ENCODE measurements around the gene URM1.
"Not testable (repeated sequence)": the region's sequence is repeated elsewhere in the genome, so short reads cannot be mapped to it uniquely, and the experiment has no call there.

Gene URM1

DNA sequence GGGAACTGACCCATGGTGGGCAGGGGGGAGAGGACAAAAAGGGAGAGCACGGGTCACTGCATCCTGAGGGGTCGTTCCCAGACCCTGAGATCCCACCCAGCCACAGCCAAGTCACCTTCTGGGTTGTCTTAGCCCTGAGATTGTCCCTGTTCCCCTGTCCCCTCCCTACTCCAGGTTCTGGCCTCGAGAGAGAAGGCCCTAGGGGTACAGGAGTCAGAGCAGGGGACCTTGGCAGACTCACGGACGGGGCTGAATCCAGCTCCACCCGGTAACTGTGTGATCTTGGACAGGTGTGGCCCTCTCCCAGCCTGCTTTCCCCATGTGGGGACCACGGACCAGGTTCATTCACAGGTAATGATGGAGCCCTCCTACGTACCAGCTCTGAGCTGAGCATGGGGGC is 38.3 kb downstream of the URM1 start:
- DNase-seq (ENCODE audit: low read depth), result no peak

DNA sequence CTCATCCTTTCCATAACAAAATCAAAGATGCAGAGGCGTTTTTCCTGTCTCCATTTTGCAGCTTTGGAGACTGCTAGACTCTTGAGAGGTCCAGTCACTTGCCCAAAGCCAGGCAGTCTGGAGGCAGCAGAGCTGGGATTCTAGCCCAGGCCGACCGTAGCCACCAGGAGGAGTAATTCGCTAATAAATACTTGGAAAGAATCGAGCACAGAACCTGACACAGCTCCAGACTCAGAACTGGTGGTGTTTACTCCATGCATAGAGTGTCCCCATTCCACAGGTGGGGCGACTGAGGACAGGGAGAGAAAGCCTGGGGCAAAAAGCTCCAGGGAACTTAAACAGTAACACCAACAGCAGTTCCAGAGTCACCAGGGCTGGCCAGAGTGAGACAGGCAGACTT is 38.8 kb downstream of the URM1 start:
- DNase-seq (ENCODE audit: low read depth), result no peak

DNA sequence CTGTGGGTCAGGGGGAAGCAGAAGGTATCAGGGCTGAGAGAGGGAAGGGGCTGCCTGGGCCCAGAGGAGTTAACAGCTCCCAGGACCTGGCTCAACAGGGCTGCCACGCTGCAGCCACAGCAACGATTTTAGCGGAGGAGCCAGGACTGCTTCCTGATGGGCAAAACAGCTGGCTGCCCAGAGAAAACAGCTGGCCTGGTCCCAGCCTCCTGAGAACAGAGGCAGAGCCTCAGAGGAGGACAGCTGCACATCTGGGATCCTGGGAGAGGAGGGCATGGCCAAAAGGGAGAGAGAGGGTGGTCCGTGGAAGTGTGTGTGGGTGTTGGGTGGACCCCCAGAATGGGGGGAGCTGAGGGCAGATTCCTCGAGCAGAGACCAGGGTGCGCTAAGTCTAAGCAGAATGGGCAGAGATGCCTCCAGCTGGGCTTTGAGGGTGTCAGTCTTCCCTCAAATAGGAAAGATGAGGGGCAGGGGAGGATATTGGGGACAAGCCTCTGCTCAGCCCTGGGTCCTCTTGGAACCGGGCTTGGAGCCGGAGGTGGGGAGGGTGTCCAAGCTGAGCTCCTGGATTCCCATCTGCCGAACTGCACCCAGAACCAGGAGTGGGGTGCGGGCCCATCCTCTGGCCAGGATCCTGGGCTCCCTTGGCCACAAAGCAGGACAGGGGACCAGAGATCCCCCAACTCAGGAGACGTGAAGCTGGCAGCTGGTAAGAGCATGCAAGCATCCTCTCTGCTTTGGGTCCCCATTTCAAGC is 40.4 kb downstream of the URM1 start:
- DNase-seq (ENCODE audit: low read depth), result no peak

DNA sequence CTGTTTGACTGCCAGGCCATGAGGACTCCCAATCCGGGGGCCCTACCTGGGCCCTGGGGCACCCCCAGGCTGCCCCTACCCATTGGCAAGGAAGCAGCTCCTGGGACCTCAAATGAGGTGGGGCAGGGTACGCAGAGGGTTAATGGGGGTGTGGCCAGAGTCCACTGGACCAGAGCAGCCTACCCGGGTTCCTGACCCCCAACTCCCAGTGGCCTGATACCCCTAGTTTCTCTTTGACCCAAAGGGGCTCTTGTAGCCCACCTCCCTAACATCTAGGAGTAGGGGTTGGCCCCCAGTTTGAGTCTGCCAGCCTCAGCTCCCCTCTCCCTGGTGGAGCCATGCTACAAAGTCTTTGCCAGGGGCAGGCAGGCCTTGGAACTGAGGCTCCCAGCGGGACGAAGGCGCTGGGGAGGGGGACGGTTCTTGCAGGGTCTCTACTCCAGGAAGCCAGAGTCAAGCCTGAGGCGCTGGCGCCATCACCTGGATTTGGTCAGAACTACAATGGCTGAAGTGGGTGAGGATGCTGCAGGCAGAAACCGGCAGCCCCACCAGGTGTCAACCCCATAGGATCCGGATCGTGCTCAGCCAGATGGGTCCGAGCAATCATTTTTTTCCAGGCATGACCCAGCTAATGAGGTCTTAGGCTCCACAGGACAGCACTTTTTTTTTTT is 41.1 kb downstream of the URM1 start:
- no peak for DNase-seq (ENCODE audit: low read depth)

DNA sequence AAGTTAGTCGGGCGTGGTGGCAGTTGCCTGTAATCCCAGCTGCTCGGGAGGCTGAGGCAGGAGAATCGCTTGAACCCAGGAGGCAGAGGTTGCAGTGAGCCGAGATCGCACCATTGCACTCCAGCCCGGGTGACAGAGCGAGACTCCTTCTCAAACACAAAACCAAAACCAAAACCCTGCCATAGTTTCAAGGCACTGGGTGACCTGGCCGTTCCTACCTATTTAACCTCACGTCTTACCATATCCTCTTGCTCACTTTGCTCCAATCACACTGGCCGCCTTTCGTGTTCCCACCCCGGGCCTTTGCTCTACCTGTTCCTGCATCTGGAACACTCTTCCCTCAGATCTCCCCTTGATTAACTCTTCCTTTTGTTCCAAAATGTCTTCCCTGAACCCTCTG is 42.6 kb downstream of the URM1 start:
- DNase-seq (ENCODE audit: low read depth), result not testable (repeated sequence)

DNA sequence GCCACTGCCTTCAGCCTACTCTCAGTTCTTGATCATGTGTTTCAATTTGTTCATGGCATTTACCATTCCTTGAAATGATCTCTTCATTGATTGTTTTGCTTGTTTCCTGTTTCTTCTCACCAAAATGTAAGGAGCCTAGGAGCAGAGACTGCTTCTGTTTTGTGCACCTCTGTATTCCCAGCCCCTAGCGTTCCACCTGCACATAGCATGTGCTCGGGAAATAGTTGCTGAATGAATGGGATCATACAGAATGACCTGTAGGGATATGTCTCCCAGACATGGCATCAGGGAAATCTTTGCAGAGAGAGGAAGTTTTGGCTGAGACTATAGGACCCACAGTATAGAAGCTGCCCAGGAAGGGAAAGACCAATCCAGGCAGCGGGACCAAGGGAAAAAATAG is 43.3 kb downstream of the URM1 start:
- DNase-seq (ENCODE audit: low read depth), result no peak

DNA sequence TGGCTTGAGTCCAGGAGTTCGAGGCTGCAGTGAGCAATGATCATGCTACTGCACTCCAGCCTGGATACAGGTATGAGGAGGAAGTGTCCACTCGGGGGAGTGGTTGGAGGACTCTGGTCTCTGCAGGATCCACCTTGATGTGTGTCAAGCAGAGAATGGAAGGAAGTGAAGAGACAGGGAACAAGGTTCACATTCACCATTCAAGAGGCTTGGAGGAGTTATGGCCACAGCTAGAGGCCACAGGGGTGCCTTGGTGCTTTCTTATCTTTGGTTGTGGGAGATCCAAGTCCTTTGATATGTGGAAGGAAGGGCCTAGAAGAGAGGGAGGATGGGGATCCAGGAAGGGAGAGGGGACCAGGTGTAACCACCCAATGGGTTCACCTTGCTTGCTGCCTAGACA is 44.1 kb downstream of the URM1 start:
- DNase-seq (ENCODE audit: low read depth), result no peak

DNA sequence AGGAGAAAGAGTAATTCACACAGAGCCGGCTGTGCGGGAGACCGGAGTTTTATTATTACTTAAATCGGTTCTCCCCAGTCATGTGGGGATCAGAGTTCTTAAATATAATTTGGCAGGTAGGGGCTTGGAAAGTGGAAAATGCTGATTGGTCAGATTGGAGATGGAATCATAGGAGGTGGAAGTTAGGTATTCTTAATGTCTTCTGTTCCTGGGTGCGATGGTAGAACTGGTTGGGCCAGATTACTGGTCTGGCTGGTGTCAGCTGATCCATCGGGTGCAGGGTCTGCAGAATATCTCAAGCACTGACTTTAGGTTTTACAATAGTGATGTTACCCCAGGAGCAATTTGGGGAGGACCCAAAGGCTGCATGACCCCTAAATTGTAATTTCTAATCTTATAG is 44.8 kb downstream of the URM1 start:
- DNase-seq (ENCODE audit: low read depth), result no peak

DNA sequence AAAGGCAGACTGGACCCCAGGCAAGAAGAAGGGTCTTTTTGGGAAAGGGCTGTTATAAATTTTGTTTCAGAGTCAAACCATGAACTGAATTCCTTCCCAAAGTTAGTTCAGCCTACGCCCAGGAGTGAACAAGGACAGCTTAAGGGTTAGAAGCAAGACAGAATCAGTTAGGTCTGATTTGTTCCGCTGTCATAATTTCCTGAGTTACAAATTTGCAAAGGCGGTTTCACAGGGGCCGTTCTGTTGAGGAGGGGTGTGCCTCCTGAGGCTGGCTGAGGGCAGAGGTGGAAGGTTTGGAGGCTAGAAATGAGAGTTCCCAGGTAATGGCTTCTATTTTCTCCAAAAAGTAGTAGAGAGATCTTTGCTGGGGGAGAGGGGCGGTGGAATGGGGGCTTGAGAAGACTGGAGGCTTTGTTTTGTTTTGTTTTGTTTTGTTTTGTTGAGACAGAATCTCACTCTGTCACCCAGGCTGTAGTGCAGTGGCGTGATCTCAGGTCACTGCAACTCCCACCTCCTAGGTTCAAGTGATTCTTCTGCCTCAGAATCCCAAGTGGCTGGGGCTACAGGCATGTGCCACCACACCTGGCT is 45.4 kb downstream of the URM1 start:
- DNase-seq (ENCODE audit: low read depth), result no peak

DNA sequence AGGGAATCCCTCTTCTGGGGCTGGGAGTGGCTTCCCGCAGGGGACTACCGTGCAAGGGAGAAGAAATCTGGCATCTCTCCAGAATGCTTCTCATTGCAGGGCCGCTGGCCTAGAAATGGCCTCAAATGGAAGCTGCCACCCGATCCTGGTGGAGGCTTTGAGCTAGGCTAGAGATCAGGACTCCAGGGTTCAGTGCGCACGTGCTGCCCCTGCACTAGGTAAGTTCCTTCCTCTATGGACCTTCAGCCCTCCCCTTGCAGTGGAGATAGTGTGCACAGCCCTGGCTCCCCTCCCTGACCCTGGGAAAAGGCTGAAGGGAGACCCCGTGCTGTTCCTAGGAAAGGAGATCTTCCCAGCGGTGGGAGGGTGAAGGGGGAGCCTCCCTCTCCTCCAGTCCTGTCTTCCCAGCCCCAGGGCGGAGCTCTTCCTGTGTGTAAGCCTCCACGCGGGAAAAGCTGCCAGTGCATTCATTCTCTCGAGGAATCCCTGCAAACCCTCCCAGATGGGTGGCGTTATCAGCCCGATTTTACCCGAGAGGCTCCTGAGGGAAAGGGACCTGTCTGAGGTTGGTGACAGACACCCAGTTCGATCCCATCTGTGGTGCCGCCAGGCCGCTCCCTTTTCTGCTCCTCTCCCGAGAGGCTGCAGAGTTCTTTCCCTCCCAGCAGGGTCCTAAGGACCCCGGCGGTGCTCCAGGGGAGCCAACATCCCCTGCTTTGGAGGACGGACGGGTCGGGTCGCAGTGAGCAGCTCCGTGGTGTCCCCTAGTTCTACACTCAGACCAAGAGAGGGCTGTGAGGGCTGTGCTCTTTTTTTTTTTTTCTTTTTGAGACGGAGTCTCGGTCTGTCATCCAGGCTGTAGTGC is 48.1 kb downstream of the URM1 start:
- no peak for DNase-seq (ENCODE audit: low read depth)

DNA sequence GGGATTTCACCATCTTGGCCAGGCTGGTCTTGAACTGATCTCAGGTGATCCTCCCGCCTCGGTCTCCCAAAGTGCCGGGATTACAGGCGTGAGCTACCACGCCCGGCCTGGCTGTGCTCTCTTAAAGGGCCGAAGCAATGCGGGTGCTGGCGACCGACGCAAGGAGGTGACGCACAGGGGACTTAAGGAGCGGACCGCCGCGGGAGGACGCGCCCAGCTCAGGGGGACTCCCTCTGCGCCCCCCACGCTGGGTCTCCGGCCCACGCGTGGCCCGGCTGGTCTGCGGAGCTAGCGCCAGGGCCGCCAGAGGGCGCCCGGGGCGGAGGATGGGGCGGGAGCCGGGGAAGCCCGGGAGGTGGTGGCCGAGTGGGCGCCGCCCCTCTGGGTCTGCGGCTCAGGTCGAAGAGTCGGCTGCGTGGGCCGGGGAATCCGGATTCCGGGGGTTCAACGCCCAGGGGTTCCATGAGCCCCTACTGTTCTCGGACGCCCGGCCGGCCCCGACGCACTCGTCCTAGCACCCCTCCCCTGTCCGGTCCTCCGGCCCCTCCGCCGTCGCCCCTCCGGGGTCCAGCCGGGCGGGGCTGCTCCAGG is 49.0 kb downstream of the URM1 start:
- DNase-seq (ENCODE audit: low read depth), result peak; percentile 37

DNA sequence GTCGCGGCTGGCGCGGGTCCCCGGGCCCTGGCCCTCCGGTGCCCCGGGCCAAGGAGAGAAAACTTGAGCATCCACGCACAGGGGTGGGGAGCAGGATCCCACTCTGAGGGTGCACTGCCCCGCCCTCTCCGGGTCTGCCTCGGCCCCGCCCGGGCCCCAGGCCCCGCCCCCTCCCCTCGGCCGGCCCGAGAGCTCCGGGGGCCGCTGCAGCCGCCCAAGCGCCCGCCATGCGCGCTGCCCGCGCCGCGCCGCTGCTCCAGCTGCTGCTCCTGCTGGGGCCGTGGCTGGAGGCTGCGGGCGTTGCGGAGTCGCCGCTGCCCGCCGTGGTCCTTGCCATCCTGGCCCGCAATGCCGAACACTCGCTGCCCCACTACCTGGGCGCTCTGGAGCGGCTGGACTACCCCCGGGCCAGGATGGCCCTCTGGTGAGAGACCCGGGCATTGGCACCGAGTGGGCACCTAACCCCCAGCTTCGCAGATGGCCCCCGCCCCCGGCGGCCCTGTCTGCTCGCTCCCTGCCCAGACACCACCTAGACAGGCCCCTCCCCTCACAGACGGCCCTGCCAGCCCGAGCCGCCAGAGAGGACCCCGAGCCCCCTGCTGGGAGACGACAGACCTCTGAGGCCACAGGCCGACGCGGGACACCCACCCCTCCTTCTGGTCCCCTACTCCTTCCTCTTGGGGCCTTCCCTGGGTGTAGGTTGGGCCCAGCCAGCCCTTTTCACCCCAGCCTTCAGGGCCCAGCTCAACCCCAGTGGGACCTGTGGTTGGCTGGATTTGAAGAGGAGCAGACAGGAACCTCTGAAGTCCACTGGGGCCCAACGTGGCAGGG is 49.7 kb downstream of the URM1 start, which contains the start of gene CERCAM:
TSS of gene CERCAM (plus strand) at position 207 of the 831 bp plus-strand sequence. CDS start at position 228, 21 bp downstream.
- peak; percentile 13 for DNase-seq (ENCODE audit: low read depth)

DNA sequence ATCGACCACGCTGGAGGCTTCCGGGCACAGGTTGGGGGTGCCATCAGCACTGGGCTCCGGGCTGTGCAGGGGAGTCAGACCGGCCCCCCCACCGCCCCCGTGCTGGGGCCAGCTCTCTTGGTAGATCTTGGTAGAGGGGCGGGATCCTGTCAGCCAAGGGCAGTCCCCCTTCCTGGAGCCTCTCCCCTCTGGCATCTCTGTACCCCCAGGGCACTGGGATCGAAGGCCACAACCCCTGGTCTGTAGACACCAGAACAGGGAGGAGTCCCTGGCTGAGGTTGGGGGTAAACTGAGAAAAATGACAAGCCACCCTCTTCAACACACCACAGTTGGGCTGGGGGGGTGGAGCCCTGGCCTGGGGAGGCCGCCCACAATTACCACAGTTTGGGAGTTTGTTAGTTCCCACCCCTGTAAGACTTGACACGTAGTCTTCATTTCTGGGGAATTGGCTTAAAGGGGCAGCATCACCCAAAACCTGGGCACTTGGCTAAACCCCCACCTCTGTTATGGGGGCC is 50.4 kb downstream of the URM1 start:
- no peak for DNase-seq (ENCODE audit: low read depth)

DNA sequence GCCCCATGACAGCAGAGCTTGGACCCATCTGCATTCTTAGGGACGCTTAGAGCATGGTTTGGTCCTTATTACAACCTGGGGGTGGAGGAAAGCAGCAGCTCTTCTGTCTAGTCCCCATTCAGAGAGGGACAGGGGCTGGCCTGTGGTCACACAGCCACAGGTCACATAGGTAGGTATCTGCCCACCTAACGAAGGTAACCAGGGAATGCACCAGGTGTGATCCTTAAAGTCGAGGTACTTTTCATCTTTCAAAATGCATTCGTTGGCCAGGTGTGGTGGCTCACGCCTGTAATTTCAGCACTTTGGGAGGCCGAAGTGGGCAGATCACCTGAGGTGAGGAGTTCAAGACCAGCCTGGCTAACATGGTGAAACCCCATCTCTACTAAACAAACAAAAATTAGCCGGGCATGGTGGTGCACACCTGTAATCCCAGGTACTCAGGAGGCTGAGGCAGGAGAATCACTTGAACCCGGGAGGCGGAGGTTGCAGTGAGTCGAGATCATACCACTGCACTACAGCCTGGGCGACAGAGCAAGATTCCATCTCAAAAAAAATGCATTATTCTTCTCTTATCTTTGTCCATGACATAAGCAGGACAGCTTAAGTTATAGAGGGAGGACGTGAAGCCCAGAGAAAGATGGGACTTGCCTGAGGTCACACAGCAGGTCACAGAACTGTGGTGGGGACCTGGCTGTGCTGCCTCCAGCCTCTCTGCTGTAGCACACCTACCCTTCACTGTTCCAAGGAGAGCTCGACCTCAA is 51.0 kb downstream of the URM1 start:
- not testable (repeated sequence) for DNase-seq (ENCODE audit: low read depth)

DNA sequence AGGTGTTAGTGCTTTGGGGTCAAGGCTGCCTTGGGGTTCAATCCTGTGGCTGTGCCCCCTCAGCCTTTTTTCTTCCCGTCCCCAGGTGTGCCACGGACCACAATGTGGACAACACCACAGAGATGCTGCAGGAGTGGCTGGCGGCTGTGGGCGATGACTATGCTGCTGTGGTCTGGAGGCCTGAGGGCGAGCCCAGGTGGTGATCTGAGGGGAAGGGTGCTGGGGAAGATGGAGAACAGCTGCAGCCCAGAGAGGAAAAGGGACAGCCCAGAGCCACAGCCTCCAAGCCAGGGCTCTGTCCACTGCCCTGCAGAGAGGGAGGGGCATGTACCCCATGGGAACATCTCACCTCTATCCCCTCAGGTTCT is 51.6 kb downstream of the URM1 start:
- no peak for DNase-seq (ENCODE audit: low read depth)

DNA sequence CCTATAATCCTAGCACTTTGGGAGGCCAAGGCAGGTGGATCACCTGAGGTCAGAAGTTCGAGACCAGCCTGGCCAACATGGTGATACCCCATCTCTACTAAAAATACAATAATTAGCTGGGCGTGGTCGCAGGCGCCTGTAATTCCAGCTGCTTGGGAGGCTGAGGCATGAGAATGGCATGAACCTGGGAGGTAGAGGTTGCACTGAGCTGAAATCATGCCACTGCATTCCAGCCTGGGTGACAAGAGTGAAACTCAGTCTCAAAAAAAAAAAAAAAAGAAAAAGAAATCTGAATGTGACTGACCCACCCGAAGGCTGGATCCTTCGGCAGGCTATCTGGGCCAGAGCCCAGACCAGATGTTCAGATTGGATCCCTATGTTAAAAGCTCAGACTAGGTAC is 52.2 kb downstream of the URM1 start:
- not testable (repeated sequence) for DNase-seq (ENCODE audit: low read depth)

DNA sequence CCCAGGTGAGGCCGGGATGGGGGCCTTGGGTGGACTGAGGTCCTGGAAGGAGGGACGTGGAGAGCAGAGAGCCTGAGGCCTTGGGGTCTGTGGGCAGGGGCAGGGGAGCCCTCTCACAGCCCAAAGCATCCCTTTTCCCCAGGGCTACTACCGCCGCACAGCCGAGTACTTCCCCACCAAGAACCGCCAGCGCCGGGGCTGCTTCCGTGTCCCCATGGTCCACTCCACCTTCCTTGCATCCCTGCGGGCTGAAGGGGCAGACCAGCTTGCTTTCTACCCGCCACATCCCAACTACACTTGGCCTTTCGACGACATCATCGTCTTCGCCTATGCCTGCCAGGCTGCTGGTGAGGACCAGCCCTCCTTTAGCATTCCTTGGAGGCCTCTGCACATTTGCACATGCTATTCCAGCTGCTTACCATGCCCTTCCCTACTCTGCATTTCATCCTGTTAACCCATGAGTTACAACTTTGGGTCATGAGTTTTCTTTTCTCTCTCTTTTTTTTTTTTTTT is 53.1 kb downstream of the URM1 start:
- DNase-seq (ENCODE audit: low read depth), result no peak

DNA sequence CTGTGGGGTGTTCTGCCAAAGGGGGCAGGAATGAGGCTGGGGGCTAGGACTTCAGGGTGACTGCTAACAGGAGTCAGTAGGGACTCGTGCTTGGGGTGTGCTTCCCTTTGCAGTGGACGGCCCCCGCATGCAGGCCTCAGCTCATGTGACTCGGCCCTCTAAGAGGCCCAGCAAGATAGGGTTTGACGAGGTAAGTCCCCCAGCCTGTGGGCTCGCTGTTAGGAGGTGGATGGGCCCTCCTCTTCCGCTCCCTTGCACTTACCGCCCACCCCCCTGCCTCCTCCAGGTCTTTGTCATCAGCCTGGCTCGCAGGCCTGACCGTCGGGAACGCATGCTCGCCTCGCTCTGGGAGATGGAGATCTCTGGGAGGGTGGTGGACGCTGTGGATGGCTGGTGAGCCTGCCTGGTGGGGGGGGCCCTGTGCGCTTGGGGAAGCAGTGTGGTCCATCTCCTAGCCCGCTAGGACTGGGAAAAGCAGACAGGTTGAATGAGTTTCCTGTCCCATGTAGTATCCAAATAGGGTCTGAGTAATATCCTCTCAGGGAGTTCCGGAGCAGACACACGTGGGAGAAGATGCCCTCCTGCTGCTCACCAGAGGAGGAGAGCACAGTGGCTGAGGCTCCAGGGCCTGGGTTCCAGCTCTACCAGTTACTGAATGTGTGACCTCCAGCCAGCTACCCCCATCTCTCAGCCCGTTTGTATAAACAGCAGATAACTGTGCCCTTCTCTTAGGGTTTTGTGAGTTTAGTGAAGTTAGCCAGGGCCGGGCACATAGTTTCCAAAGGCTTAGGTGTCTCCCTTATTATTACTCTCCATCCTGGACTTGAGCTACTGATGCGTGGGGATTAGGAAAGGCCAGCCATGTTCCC is 57.7 kb downstream of the URM1 start:
- DNase-seq (ENCODE audit: low read depth), result no peak

DNA sequence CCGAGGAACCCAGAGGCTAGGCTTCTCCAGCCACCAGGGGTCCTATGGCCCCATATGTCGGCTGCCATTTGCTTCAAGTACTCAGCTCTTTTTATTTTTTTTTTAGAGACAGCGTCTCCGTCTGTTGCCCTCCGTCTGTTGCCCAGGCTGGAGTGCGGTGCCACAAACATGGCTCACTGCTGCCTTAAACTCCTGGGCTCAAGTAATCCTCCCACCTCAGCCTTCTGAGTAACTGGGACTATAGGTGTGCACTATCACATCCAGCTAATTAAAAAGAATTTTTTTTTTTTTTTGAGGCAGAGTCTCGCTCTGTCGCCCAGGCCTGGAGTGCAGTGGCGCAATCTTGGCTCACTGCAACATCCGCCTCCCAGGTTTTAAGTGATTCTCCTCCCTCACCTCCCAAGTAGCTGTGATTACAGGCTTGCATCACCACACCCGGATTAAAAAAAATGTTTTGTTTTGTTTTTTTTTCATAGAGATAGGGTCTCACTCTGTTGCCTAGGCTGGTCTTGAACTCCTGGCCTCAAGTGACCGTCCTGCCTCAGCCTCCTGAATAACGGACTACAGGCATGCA is 58.4 kb downstream of the URM1 start:
- no peak for DNase-seq (ENCODE audit: low read depth)
